Duodenal mucosa (tissue), 2 donors: ENCODE measurements around the gene GSTM3.
"Not testable (repeated sequence)": the region's sequence is repeated elsewhere in the genome, so short reads cannot be mapped to it uniquely, and the experiment has no call there.

Source experiments
- H3K27ac ChIP-seq: one replicate; pipeline ENCODE4 v1.7.0; 2013; ENCODE audit warnings: low read depth, low read length
- H3K27me3 ChIP-seq, 2 donors: one replicate each; pipeline ENCODE4 v1.7.0; 2013; ENCODE audit warnings: low read length in 2 of 2, control low read depth in 1 of 2; ENCODE audit not compliant: insufficient read depth in 2 of 2, control insufficient read depth in 1 of 2
- H3K36me3 ChIP-seq, 2 donors: one replicate each; pipeline ENCODE4 v1.7.0; 2013; ENCODE audit warnings: low read length in 2 of 2, control low read depth in 1 of 2; ENCODE audit not compliant: insufficient read depth in 2 of 2, control insufficient read depth in 1 of 2
- H3K4me1 ChIP-seq, 2 donors: one replicate each; pipeline ENCODE4 v1.7.0; 2013; ENCODE audit warnings: low read length in 2 of 2, control low read depth in 1 of 2; ENCODE audit not compliant: insufficient read depth in 2 of 2, control insufficient read depth in 1 of 2
- H3K4me3 ChIP-seq, 2 donors: one replicate each; pipeline ENCODE4 v1.7.0; 2013; ENCODE audit warnings: low read length in 2 of 2, low read depth in 1 of 2
- H3K9ac ChIP-seq, 2 donors: one replicate each; pipeline ENCODE4 v1.7.0; 2013; ENCODE audit warnings: low read length in 2 of 2, low read depth in 1 of 2
- H3K9me3 ChIP-seq, 2 donors: one replicate each; pipeline ENCODE4 v1.7.0; 2013; ENCODE audit warnings: low read length in 2 of 2, control low read depth in 1 of 2; ENCODE audit not compliant: control insufficient read depth in 1 of 2

GSTM3 gene

GRCh38 chr1:109702940-109703339 is 37.9 kb downstream of the GSTM3 start:
- H3K9me3 ChIP-seq, H3K4me3 ChIP-seq, H3K4me1 ChIP-seq, H3K27me3 ChIP-seq, H3K27ac ChIP-seq, H3K9ac ChIP-seq, H3K36me3 ChIP-seq: not testable (repeated sequence)

- not testable (repeated sequence) for H3K4me3 ChIP-seq, H3K9me3 ChIP-seq, H3K27me3 ChIP-seq, H3K36me3 ChIP-seq, H3K9ac ChIP-seq, H3K4me1 ChIP-seq, H3K27ac ChIP-seq
These were observed 43.0 kb downstream of the GSTM3 start for GRCh38 chr1:109697861-109698260.

GRCh38 chr1:109697066-109697465 is 43.8 kb downstream of the GSTM3 start:
- H3K4me1 ChIP-seq, result no peaks in the 10 kb centered on the region
- H3K9ac ChIP-seq, result no peak overlapping the region
- H3K27ac ChIP-seq, result no peak overlapping the region
- H3K36me3 ChIP-seq, result no peaks in the 10 kb centered on the region
- no peaks in the 10 kb centered on the region for H3K27me3 ChIP-seq
- H3K4me3 ChIP-seq, result no peak overlapping the region
- no peaks in the 10 kb centered on the region for H3K9me3 ChIP-seq

- H3K27ac ChIP-seq, H3K27me3 ChIP-seq, H3K36me3 ChIP-seq, H3K4me3 ChIP-seq, H3K9ac ChIP-seq, H3K9me3 ChIP-seq, H3K4me1 ChIP-seq: not testable (repeated sequence)
These were observed 45.7 kb downstream of the GSTM3 start for GRCh38 chr1:109695138-109695537.

GRCh38 chr1:109694400-109694799 is 46.4 kb downstream of the GSTM3 start:
- H3K36me3 ChIP-seq, H3K9me3 ChIP-seq, H3K4me3 ChIP-seq, H3K9ac ChIP-seq, H3K27me3 ChIP-seq, H3K4me1 ChIP-seq, H3K27ac ChIP-seq: not testable (repeated sequence)

- no peaks in the 10 kb centered on the region for H3K9me3 ChIP-seq
- H3K27me3 ChIP-seq, result no peaks in the 10 kb centered on the region
- H3K27ac ChIP-seq, result no peak overlapping the region
- H3K9ac ChIP-seq, result no peak overlapping the region
- no peak overlapping the region for H3K4me3 ChIP-seq
- H3K36me3 ChIP-seq, result no peaks in the 10 kb centered on the region
- H3K4me1 ChIP-seq, result no peaks in the 10 kb centered on the region
These were observed 49.1 kb downstream of the GSTM3 start for GRCh38 chr1:109691759-109692158.

- H3K4me3 ChIP-seq, result no peak overlapping the region
- H3K36me3 ChIP-seq, result no peaks in the 10 kb centered on the region
- H3K4me1 ChIP-seq, result no peaks in the 10 kb centered on the region
- H3K27ac ChIP-seq, result no peak overlapping the region
- no peaks in the 10 kb centered on the region for H3K9me3 ChIP-seq
- H3K9ac ChIP-seq, result no peak overlapping the region
- no peaks in the 10 kb centered on the region for H3K27me3 ChIP-seq
These were observed 50.9 kb downstream of the GSTM3 start for GRCh38 chr1:109689844-109690405.

GRCh38 chr1:109687641-109688499 is 53.0 kb downstream of the GSTM3 start, which contains the start of gene GSTM1:
Gene GSTM1 (plus strand): TSS chr1:109687817. CDS start chr1:109687874, 57 bp downstream.
- no peaks in the 10 kb centered on the region for H3K36me3 ChIP-seq
- H3K27me3 ChIP-seq, result no peaks in the 10 kb centered on the region
- no peaks in the 10 kb centered on the region for H3K4me1 ChIP-seq
- no peak within 1 kb of the TSS for H3K9ac ChIP-seq
- H3K27ac ChIP-seq, result no peak within 1 kb of the TSS
- no peaks in the 10 kb centered on the region for H3K9me3 ChIP-seq
- no peak within 1 kb of the TSS for H3K4me3 ChIP-seq

GRCh38 chr1:109687109-109687508 is 53.7 kb downstream of the GSTM3 start:
- not testable (repeated sequence) for H3K36me3 ChIP-seq, H3K9ac ChIP-seq, H3K4me1 ChIP-seq, H3K27me3 ChIP-seq, H3K9me3 ChIP-seq, H3K4me3 ChIP-seq, H3K27ac ChIP-seq

- H3K4me1 ChIP-seq, H3K4me3 ChIP-seq, H3K27me3 ChIP-seq, H3K9me3 ChIP-seq, H3K27ac ChIP-seq, H3K36me3 ChIP-seq, H3K9ac ChIP-seq: not testable (repeated sequence)
These were observed 54.9 kb downstream of the GSTM3 start for GRCh38 chr1:109685890-109686289.
